ENCODE data around the gene EXD3.

- TF ChIP-seq RFX5 (IDR thresholded peaks at IDR 0.05; ENCODE audit: low read depth, low read length), result no peak
- TF ChIP-seq NR3C1 (CRISPR knock-in tag; IDR thresholded peaks at IDR 0.05), result no peak
- TF ChIP-seq CTCF (CRISPR knock-in tag; IDR thresholded peaks at IDR 0.05), result no peak
- no peak for TF ChIP-seq ZNF143 (CRISPR knock-in tag; IDR thresholded peaks at IDR 0.05)
- TF ChIP-seq FOXO4 (CRISPR knock-in tag; conservative IDR thresholded peaks at IDR 0.05), result no peak
- TF ChIP-seq SMAD3 (CRISPR knock-in tag; IDR thresholded peaks at IDR 0.05), result no peak
- TF ChIP-seq ZBTB7A (CRISPR knock-in tag; IDR thresholded peaks at IDR 0.05), result no peak
- TF ChIP-seq MAZ (IDR thresholded peaks at IDR 0.05; ENCODE audit: borderline replicate concordance, low read depth, low read length), result no peak
- no peak for TF ChIP-seq MAZ (CRISPR knock-in tag; IDR thresholded peaks at IDR 0.05; ENCODE audit: low read depth)
- TF ChIP-seq ZNF260 (CRISPR knock-in tag; IDR thresholded peaks at IDR 0.05; ENCODE audit: borderline replicate concordance, low read depth), result no peak
- no peak for TF ChIP-seq SNRNP70 (IDR thresholded peaks at IDR 0.05; ENCODE audit: low read depth, low read length)
- TF ChIP-seq SNAPC2 (CRISPR knock-in tag; IDR thresholded peaks at IDR 0.05), result no peak
- no peak for TF ChIP-seq ELF3 (CRISPR knock-in tag; IDR thresholded peaks at IDR 0.05)
- no peak for TF ChIP-seq RAD21 (CRISPR knock-in tag; IDR thresholded peaks at IDR 0.05)
These were observed 91.0 kb downstream of the EXD3 start for GRCh38 chr9:137331929-137332328.
